HG02981 (cell line): ENCODE data around the gene LIMS1.
"Not testable (repeated sequence)": the region's sequence is repeated elsewhere in the genome, so short reads cannot be mapped to it uniquely, and the experiment has no call there.

Experiments used
- ATAC-seq: cut with Tn5 transposase; IDR thresholded peaks from one replicate; pipeline ENCODE4 v1.9.1; 2021; ENCODE audit warnings: mild to moderate bottlenecking, moderate library complexity; ENCODE audit not compliant: unreplicated experiment

Gene LIMS1

DNA sequence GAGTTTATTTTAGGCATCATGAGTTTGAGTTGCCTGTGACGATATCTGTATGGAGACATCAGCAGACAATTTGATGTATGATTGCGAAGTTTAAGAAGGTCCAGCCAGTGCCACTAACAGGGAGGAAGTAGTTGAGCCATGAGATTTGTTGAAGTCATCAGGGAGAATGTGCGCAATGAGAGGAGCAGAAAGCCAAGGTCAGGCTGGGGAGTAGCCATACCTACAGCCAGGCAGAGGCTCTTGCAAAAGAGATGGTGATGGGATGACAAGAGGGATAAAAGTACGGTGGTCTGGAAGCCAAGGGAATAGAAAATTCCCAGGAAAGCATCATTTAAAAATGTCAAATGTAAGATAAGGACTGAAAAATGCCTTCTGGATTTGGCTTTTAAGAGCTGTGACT is 51.2 kb downstream of the LIMS1 start:
- ATAC-seq = no peak

DNA sequence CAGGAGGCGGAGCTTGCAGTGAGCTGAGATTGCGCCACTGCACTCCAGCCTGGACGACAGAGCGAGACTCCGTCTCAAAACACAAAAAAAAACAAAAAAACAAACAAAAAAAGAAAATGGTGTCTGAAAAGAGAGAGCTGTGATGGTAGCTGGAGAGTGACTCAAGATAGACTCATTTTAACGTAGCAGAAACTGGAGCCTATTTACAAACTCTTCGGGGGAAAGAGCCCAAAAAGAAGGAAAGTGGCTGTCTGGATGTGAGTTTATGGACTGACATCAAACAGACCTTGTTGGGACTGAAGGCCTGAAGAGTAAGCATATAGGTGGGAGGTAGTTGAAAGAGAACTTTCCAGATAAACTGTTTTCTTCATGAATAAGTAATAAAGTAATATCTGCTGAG is 51.8 kb downstream of the LIMS1 start:
- ATAC-seq = no peak

- ATAC-seq = no peak
These were observed 52.4 kb downstream of the LIMS1 start for GRCh38 chr2:108586631-108587030.

DNA sequence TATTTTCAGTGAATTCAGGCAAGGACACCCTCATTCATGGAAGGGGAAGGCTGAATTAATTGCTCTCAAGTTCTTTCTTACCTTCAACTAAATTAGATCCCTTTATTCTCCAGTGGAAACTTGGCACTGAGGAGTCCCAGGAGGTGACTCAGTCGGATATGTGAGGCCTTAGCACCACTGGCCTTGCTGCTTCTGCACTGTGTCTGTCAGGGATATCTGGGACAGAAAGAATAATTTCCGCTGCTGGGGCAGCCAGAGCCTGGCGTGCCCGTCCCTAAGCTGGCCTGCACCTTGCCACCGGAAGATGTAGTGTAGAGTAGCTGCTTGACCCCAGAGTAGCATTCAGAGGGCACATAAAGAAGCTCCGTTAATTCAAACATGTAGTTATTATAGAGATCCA is 53.4 kb downstream of the LIMS1 start:
- ATAC-seq = no peak

- no peak for ATAC-seq
These were observed 53.9 kb downstream of the LIMS1 start for GRCh38 chr2:108588070-108588668.

DNA sequence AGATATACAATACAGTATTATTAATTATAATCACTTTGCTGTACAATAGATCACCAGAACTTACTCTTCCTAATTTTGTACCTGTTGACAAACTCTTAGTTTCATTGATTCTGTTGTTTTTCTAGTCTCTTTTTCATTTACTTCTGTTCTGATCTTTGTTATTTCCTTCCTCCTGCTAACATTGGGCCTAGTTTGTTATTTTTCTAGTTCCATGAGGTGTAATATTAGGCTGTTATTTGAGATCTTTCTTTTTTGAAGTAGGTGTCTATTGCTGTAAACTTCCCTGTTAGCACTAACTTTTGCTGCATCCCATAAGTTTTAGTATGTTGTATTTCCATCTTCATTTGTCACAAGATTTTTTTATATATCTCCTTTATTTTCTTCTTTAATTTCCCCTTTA is 55.1 kb downstream of the LIMS1 start:
- ATAC-seq = no peak

DNA sequence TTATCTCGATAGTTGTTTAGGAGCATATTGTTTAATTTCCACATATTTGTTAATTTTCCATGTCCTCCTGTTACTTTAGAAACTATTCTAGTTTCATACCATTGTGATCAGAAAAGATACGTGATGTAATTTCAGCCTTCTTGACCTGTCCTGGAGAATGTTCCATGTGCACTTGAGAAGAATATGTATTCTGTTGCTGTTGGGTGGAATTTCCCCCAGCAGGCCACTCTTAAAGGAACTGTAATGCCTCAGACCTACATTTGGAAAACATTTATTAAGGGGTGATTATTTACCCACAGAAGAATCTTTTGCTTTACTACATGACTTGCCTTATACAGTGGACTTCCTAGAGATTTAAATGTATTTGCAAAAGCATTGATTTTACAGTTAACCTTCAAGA is 55.5 kb downstream of the LIMS1 start:
- ATAC-seq = no peak

- peak; percentile 44 for ATAC-seq
These were observed 56.9 kb downstream of the LIMS1 start for GRCh38 chr2:108591163-108591562.

DNA sequence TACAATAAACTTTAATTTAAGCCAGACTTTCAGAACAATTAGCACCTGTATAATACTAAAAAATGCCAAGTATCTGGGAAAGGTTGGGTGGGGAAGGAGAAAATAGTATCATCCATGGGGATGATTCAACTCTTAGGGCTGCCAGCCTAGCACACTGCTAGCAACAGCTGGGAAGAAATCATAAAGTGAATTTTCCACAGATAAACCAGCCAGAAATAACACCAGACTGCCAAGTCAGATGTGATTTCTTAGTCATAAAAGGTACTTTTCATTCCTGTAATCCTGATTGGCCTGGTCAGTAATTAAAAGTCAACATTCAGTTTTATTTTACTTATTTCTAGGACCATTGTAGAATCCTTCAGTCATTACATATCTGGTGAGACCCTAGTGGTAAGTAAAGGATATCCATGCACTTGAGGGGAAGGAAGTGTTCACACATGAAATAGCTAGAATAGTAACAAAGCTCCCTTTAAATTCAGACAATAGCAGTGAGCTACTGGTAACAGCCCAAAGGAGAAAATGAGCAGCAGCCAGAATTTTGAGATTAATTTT is 59.4 kb downstream of the LIMS1 start:
- peak; percentile 0 for ATAC-seq

DNA sequence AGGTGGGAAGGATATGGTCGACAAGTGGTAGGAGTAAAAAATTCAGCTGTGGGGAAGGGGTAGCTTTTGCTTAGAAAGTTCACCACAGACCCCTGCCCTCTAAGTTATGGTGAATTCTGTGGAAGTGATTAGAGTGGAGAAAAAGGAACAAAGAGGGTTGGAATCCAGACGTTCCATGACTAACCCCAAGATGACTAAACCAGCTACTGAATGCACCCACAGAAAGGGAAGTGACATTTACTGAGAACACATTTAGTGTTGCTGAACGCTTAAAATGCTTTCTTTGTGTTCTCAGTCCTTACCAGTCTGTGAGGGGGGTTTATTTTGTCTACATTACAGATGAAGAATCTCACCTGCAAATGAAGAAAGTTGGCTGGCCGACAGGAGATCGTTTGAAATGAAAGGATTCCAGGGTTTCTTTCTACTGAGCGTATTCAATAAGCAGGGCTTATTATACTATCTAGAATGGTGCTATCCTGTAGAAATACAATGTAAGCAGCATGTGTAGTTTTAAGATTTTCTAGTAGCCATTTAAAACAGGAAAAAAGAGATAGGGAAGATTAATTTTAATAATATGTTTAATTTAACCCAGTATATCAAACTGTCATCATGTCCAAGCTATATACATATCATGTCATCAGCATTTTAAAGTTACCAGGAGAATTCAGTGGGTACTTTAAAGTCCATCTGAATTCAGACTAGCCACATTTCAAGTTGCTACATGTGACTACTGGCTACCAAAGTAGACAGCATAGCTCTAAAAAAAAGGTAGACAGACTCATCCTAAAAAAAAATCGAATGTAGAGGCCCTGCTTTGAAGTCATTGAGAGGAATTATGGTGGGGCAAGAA is 60.1 kb downstream of the LIMS1 start:
- peak; percentile 86 for ATAC-seq

GRCh38 chr2:108594982-108595464 is 60.8 kb downstream of the LIMS1 start:
- peak; percentile 46 for ATAC-seq

DNA sequence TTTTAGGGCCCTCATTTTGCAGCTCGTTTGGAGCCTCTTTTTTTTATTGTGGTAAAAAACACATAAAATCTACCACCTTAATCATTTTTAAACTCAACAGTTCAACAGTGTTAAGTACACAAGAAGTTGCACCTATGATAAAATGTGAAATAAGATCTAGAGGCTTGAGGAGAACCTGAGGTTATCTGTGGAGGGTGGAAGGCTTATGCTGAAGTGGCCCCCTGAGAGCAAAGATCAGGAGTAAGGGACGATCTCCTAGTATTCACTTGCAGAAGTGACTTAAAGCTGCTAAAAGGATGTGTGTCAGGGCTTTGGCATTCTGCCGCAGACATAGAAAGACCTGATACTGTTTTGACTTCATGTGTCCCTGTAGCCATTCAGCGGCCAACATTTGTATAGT is 61.5 kb downstream of the LIMS1 start:
- ATAC-seq = not testable (repeated sequence)

DNA sequence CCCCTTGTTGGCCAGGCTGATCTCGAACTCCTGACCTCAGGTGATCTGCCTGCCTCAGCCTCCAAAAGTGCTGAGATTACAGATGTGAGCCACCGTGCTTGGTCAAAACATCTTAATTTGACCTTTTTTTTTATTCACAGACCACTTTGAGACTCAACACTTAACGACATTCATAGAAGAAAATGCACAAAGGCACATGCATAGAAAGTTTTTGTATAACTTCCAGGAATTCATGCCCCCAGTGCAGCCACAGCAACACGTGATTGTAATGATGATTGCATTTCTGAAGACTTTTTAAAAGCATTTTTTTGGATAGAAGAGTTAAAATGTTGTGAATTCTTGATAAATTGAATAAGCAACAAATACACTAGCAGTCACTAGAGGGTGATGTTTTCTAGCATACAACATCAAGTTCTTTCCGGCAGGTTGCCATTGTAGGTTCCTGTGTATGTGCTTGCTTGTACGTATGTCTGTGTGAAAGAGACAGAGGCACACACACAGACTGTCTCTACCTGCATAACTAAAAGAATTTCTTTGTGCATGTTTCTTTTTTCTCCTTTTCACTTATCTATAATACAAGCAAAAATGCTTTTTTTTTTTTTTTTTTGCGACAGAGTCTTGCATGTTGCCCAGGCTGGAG is 63.0 kb downstream of the LIMS1 start:
- ATAC-seq = not testable (repeated sequence)

GRCh38 chr2:108601199-108601598 is 66.9 kb downstream of the LIMS1 start:
- ATAC-seq = not testable (repeated sequence)

- no peak for ATAC-seq
These were observed 68.2 kb downstream of the LIMS1 start for GRCh38 chr2:108602422-108602821.

- ATAC-seq = no peak
These were observed 69.9 kb downstream of the LIMS1 start for GRCh38 chr2:108604196-108604595.

DNA sequence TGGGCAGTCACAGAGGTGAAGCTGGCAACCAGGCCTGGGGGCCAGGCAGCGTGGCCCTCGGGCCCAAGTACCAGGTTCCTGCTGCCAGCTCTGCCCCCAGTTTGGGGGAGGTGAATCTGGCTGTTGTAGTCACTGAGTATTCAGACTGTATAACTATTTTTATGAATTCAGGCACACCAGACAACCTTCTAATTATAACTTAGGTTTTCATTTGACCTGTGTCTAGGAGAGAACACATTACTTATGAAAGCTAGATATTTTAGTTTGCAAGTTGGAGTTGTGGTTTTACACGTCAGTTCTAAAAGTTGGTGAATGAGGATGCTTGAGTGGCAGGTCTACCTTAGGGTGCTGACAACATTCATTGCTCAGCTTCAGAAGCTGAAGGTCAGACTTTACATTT is 71.7 kb downstream of the LIMS1 start:
- peak; percentile 48 for ATAC-seq

DNA sequence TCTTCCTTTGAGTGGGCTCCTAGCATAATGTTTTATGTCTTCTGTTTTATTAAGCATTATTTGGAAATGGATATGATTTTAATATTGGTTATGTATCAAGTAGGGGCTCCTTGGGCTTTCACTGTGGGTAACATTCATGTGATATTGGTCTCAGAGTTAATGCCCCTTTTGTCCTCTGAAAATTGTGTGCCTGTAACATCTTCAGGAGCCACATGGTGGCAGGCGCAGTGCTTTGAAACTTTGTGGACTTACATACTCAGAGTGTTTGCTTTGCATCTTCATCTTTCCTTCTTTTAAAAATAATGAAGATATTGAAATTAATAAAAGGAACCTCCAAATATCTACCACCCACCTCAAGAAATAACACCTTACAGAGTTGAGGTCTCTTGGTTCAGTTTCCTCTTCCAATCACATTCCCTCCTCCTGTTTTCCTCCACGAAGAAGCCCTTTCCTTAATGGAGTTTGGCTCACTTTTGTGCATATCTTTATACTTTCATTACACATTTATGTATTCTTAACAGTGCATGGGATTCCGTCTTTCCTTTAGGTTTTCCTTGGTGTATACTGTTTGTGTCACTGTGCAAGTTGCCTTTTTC is 73.5 kb downstream of the LIMS1 start:
- no peak for ATAC-seq

- peak; percentile 15 for ATAC-seq
These were observed 76.8 kb downstream of the LIMS1 start for GRCh38 chr2:108611021-108611420.

GRCh38 chr2:108612153-108612513 is 77.9 kb downstream of the LIMS1 start:
- peak; percentile 73 for ATAC-seq

DNA sequence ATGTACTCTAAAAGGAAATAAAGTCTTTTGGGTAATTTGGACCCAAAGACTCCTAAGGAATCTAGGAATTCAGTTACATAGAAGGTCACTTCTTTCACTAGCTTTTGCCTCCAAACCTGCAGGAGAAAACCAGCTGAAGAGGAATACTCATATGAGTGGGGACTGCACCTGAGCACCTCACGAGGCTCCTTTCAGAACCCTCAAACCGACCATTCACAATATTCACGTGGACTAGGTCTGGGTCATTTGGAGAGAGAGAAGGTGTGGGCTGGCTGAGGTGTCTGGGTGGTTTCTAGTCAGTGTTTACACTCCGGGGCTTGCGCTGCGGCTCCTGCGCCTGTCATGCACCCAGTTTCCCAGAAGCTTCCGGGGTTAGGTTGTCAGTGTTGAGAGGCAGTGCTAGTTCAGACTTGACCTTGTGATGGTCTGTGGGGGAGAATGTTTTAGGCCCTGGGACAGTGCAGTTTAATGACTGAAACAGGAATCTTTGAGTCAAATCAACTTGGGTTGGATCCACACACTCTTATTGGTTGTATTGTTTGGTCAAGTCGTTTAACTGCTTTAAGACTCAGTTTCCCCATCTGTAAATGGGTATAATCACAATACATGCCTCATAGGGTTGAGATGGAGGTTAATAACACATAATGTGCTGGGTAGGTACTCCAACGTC is 78.4 kb downstream of the LIMS1 start:
- peak; percentile 69 for ATAC-seq
